Erythroblast (primary cell): ENCODE results near the gene PDZD8.

Experiments used
- GATA1 ChIP-seq: IDR thresholded peaks from 2 replicates; pipeline ENCODE4 v1.6.1; 2011; ENCODE audit warnings: low read depth, mild to moderate bottlenecking, control low read depth, low read length, moderate library complexity
- POLR2A ChIP-seq: IDR thresholded peaks from 2 replicates; pipeline ENCODE4 v1.6.1; 2011; ENCODE audit warnings: mild to moderate bottlenecking, low read length

- TF ChIP-seq POLR2A (no peak), GATA1 (no peak)
Measured at GRCh38 chr10:117250411-117250810, 124.8 kb downstream of the PDZD8 start.
